SK-N-SH treated with all-trans-retinoic acid at 6 μM for 48 hours (cell line): Measurements from ENCODE around the gene ZNG1F.
"Not testable (repeated sequence)": the region's sequence is repeated elsewhere in the genome, so short reads cannot be mapped to it uniquely, and the experiment has no call there.

Experiments used
- ATAC-seq: fragments of 200-7000 bp; cut with Tn5 transposase; 3 replicates; pipeline ENCODE4 v1.9.1; 2020; ENCODE audit warnings: mild to moderate bottlenecking, moderate library complexity
- ARNTL ChIP-seq: fragments of 450-650 bp; formaldehyde crosslinking; IDR thresholded peaks from 2 replicates; pipeline ENCODE4 v1.5.0; 2020; ENCODE audit warnings: low read depth, mild to moderate bottlenecking, moderate library complexity, borderline replicate concordance
- CREB5 ChIP-seq: fragments of 250-450 bp; sonication (Bioruptor Pico); IDR thresholded peaks from 2 replicates; pipeline ENCODE4 v1.5.1; 2020; ENCODE audit warnings: low read depth, mild to moderate bottlenecking, moderate library complexity
- CSDC2 ChIP-seq: fragments of 250-450 bp; sonication (Bioruptor Pico); IDR thresholded peaks from 2 replicates; pipeline ENCODE4 v1.5.0; 2020; ENCODE audit warnings: mild to moderate bottlenecking, moderate library complexity
- ESRRG ChIP-seq: fragments of 250-450 bp; sonication (Bioruptor Pico); IDR thresholded peaks from 2 replicates; pipeline ENCODE4 v1.6.1; 2021; ENCODE audit warnings: mild to moderate bottlenecking
- GLIS3 ChIP-seq: fragments of 250-450 bp; sonication (Bioruptor Pico); IDR thresholded peaks from 2 replicates; pipeline ENCODE4 v1.5.0; 2020; ENCODE audit warnings: mild to moderate bottlenecking, moderate library complexity
- ISL1 ChIP-seq: fragments of 250-450 bp; sonication (Bioruptor Pico); IDR thresholded peaks from 2 replicates; pipeline ENCODE4 v2.1.2; 2022; ENCODE audit warnings: mild to moderate bottlenecking, moderate library complexity
- PATZ1 ChIP-seq: fragments of 250-450 bp; sonication (Bioruptor Pico); IDR thresholded peaks from 2 replicates; pipeline ENCODE4 v1.8.0; 2020; ENCODE audit warnings: mild to moderate bottlenecking, moderate library complexity, borderline replicate concordance
- POU6F1 ChIP-seq: fragments of 250-450 bp; sonication (Bioruptor Pico); IDR thresholded peaks from 2 replicates; pipeline ENCODE4 v1.8.0; 2021; ENCODE audit warnings: low read depth, mild to moderate bottlenecking, moderate library complexity, borderline replicate concordance
- PPARA ChIP-seq: fragments of 250-450 bp; sonication (Bioruptor Pico); IDR thresholded peaks from 2 replicates; pipeline ENCODE4 v1.5.0; 2020; ENCODE audit warnings: mild to moderate bottlenecking, borderline replicate concordance
- SNAI2 ChIP-seq: fragments of 250-450 bp; sonication (Bioruptor Pico); IDR thresholded peaks from 2 replicates; pipeline ENCODE4 v1.5.0; 2020; ENCODE audit warnings: mild to moderate bottlenecking, moderate library complexity
- TCF4 ChIP-seq: fragments of 250-450 bp; sonication (Bioruptor Pico); IDR thresholded peaks from 2 replicates; pipeline ENCODE4 v1.8.0; 2021; ENCODE audit warnings: mild to moderate bottlenecking, moderate library complexity, borderline replicate concordance
- TOX ChIP-seq: fragments of 250-450 bp; sonication (Bioruptor Pico); IDR thresholded peaks from 2 replicates; pipeline ENCODE4 v1.8.0; 2021; ENCODE audit warnings: mild to moderate bottlenecking, moderate library complexity, borderline replicate concordance
- TSHZ2 ChIP-seq: fragments of 250-450 bp; sonication (Bioruptor Pico); IDR thresholded peaks from 2 replicates; pipeline ENCODE4 v1.5.0; 2020; ENCODE audit warnings: mild to moderate bottlenecking, moderate library complexity
- ZC3H10 ChIP-seq: fragments of 250-450 bp; sonication (Bioruptor Pico); IDR thresholded peaks from 2 replicates; pipeline ENCODE4 v1.5.1; 2021; ENCODE audit warnings: mild to moderate bottlenecking, moderate library complexity
- ZFP3 ChIP-seq: fragments of 250-450 bp; sonication (Bioruptor Pico); IDR thresholded peaks from 2 replicates; pipeline ENCODE4 v1.5.0; 2020; ENCODE audit warnings: mild to moderate bottlenecking, moderate library complexity
- ZFP30 ChIP-seq: fragments of 450-650 bp; formaldehyde crosslinking; IDR thresholded peaks from 2 replicates; pipeline ENCODE4 v1.5.0; 2022; ENCODE audit warnings: mild to moderate bottlenecking, moderate library complexity
- ZNF565 ChIP-seq: fragments of 450-650 bp; formaldehyde crosslinking; conservative IDR thresholded peaks from 2 replicates; pipeline ENCODE4 v1.5.0; 2020; ENCODE audit warnings: low read depth, mild to moderate bottlenecking, moderate library complexity
- ZNF70 ChIP-seq: fragments of 450-650 bp; formaldehyde crosslinking; IDR thresholded peaks from 2 replicates; pipeline ENCODE4 v1.5.0; 2020; ENCODE audit warnings: mild to moderate bottlenecking, moderate library complexity
- ZNF8 ChIP-seq: fragments of 450-650 bp; formaldehyde crosslinking; IDR thresholded peaks from 2 replicates; pipeline ENCODE4 v1.5.0; 2020; ENCODE audit warnings: mild to moderate bottlenecking, moderate library complexity

The ZNG1F gene

GRCh38 chr9:41189217-41189616 is at the start of gene ZNG1F:
Gene ZNG1F, minus strand, starts transcription at chr9:41189317. Its CDS starts 59 bp downstream, at chr9:41189258.
- ATAC-seq = not testable (repeated sequence)

GRCh38 chr9:41237110-41237749 is 48.1 kb upstream of the ZNG1F start:
- not testable (repeated sequence) for ATAC-seq

GRCh38 chr9:41236486-41237109 is 47.5 kb upstream of the ZNG1F start:
- not testable (repeated sequence) for ATAC-seq

GRCh38 chr9:41234811-41235805 is 46.0 kb upstream of the ZNG1F start:
- ATAC-seq = peak; percentile 45; the same call in 2 of the 3 replicates

GRCh38 chr9:41234221-41234620 is 45.1 kb upstream of the ZNG1F start:
- ATAC-seq = not testable (repeated sequence)

- peak; percentile 34 for ATAC-seq
These were observed 43.2 kb upstream of the ZNG1F start for GRCh38 chr9:41232326-41232725.

- ATAC-seq = peak; percentile 33
These were observed 41.3 kb upstream of the ZNG1F start for GRCh38 chr9:41230418-41230817.

GRCh38 chr9:41229408-41230401 is 40.6 kb upstream of the ZNG1F start:
- ATAC-seq = peak; percentile 69
- TF ChIP-seq CREB5 (CRISPR knock-in tag) (no peak), PPARA (CRISPR knock-in tag) (no peak), SNAI2 (CRISPR knock-in tag) (no peak), ZNF565 (CRISPR knock-in tag) (no peak), ZNF8 (CRISPR knock-in tag) (no peak), TCF4 (CRISPR knock-in tag) (no peak), GLIS3 (CRISPR knock-in tag) (no peak), TOX (no peak), ARNTL (CRISPR knock-in tag) (no peak), POU6F1 (CRISPR knock-in tag) (no peak), ISL1 (CRISPR knock-in tag) (no peak), TSHZ2 (CRISPR knock-in tag) (no peak), ZC3H10 (CRISPR knock-in tag) (no peak), ESRRG (no peak), ZNF70 (no peak), CSDC2 (no peak), ZFP30 (no peak), ZFP3 (CRISPR knock-in tag) (no peak), PATZ1 (no peak)
